Right lobe of liver (tissue), 4 donors: ENCODE results near the gene EDN2.

Experiments used
- CTCF ChIP-seq, 4 donors: fragments of 200-600 bp in 3 of 4; fragments of 450-650 bp in 1 of 4; IDR thresholded peaks; one replicate each; pipeline versions ENCODE4 v1.5.1 to v1.8.0; 2016 to 2022; ENCODE audit warnings: antibody characterized with exemption in 4 of 4, mild to moderate bottlenecking in 2 of 4
- POLR2A ChIP-seq: fragments of 450-650 bp; IDR thresholded peaks from one replicate; pipeline ENCODE4 v1.6.1; 2017; ENCODE audit warnings: antibody characterized with exemption, mild to moderate bottlenecking
- donor health status: DM: no; HTN: no; CAD: no.
- donor health status: DM: no; HTN: no; CAD: no.
- donor health status: DM: no; HTN: yes; CAD: no.

GRCh38 chr1:41435570-41436178 lies 48.8 kb downstream of the EDN2 start:
- TF ChIP-seq CTCF (IDR thresholded peaks at IDR 0.05) (no peak), POLR2A (no peak)
